ENCODE measurements around the gene CD99L2.

DNA sequence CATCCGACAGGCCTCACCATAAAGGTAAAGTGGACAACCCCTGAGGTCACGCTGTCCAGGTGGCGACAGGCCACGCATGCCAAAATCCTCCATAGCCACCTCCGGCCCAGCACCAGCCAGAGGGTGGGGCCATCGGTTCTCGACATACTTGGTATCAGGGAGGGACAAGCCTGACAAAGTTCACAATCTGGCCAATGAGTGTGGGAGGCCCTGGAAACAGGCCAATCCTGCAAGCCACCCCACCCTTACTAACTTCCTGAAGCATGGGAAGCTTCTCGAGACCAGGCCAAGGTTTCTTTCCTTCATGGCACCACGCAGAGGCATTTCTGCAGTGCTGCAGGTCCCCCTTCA lies 131.4 kb downstream of the CD99L2 start:
- TF ChIP-seq, protein P1, sequence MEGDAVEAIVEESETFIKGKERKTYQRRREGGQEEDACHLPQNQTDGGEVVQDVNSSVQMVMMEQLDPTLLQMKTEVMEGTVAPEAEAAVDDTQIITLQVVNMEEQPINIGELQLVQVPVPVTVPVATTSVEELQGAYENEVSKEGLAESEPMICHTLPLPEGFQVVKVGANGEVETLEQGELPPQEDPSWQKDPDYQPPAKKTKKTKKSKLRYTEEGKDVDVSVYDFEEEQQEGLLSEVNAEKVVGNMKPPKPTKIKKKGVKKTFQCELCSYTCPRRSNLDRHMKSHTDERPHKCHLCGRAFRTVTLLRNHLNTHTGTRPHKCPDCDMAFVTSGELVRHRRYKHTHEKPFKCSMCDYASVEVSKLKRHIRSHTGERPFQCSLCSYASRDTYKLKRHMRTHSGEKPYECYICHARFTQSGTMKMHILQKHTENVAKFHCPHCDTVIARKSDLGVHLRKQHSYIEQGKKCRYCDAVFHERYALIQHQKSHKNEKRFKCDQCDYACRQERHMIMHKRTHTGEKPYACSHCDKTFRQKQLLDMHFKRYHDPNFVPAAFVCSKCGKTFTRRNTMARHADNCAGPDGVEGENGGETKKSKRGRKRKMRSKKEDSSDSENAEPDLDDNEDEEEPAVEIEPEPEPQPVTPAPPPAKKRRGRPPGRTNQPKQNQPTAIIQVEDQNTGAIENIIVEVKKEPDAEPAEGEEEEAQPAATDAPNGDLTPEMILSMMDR (IDR thresholded peaks at IDR 0.05 in 4 of 5, conservative IDR thresholded peaks at IDR 0.05 in 1 of 5), result no peak
- no peak for TF ChIP-seq POLR2A (IDR thresholded peaks at IDR 0.05)
